Kidney (tissue), 14 donors: Measurements from ENCODE around the gene PARD6A. TPM values are rescaled to one million over a fixed set of nuclear protein-coding genes. Genes with fewer than 3 reads are reported as not detected.

ENCODE experiments used
- DNase-seq, 5 donors: peaks; one replicate each; pipeline ENCODE4 v3.0.0-alpha.2; 2013 to 2020
- FAIRE-seq: peaks from 2 replicates; lab custom pipeline; 2012; peaks lifted over from hg19 to GRCh38; lab: Jason Lieb, UNC
- H3K27ac ChIP-seq, 2 donors: one replicate each; pipeline ENCODE4 v1.7.0; 2013; ENCODE audit warnings: low read depth in 2 of 2, low read length in 2 of 2, inconsistent platforms in 1 of 2
- H3K27me3 ChIP-seq: one replicate; pipeline ENCODE4 v1.7.1; 2013; ENCODE audit warnings: low read length, inconsistent platforms; ENCODE audit not compliant: control insufficient read depth, insufficient read depth
- H3K36me3 ChIP-seq, 3 donors: one replicate each; pipeline versions ENCODE4 v1.7.0 to v1.7.1; 2013; ENCODE audit warnings: low read length in 3 of 3, control low read depth in 1 of 3, inconsistent platforms in 1 of 3; ENCODE audit not compliant: insufficient read depth in 3 of 3, control insufficient read depth in 2 of 3
- H3K4me1 ChIP-seq, 3 donors: one replicate each; pipeline versions ENCODE4 v1.7.0 to v1.7.1; 2013; ENCODE audit warnings: low read length in 3 of 3, inconsistent platforms in 1 of 3, low read depth in 1 of 3; ENCODE audit not compliant: control insufficient read depth in 2 of 3, insufficient read depth in 2 of 3
- H3K4me3 ChIP-seq, 3 donors: one replicate each; pipeline versions ENCODE4 v1.7.0 to v1.8.1; 2013; ENCODE audit warnings: low read length in 3 of 3, control low read depth in 1 of 3, inconsistent platforms in 1 of 3
- H3K9ac ChIP-seq, 3 donors: one replicate each; pipeline versions ENCODE4 v1.7.0 to v1.7.1; 2013; ENCODE audit warnings: low read length in 3 of 3, control low read depth in 1 of 3, inconsistent platforms in 1 of 3
- H3K9me3 ChIP-seq, 3 donors: one replicate each; pipeline versions ENCODE4 v1.7.0 to v1.7.1; 2013; ENCODE audit warnings: low read length in 3 of 3, control low read depth in 1 of 3, inconsistent platforms in 1 of 3; ENCODE audit not compliant: control insufficient read depth in 2 of 3, insufficient read depth in 1 of 3
- CTCF ChIP-seq: IDR thresholded peaks from 3 replicates; pipeline ENCODE4 v1.5.1; 2012; ENCODE audit warnings: mild to moderate bottlenecking, moderate library complexity, borderline replicate concordance; ENCODE audit not compliant: insufficient read depth; ENCODE audit errors: extremely low read depth
- intact Hi-C: fragments of 100-400 bp; cut with DNase I; formaldehyde crosslinking; loops from one replicate; pipeline ENCODE4 v1.11.1; 2022
- polyA plus RNA-seq: library from polyadenylated mRNA; stranded (reverse); fragments of 350-450 nt; fragmentation: Illumina TruSeq; extraction: RNeasy Lipid Tissue Mini Kit (QIAGEN cat#74804); gene quantifications from one replicate; pipeline ENCODE4 v1.2.3, GENCODE V29; 2014; ENCODE audit warnings: low read depth, low replicate concordance; ENCODE audit not compliant: insufficient read depth
- total RNA-seq: library from RNA; stranded (reverse); fragmentation: NEBNext Ultra II Directional; extraction: Animal tissue kit (Norgen Biotek cat#: 25700); gene quantifications from one replicate; pipeline ENCODE4 v1.2.1, GENCODE V29; 2021
- donor health status: control.
- donor health status: control.
- donor health status: control.
- donor health status: control.
- donor health status: control.
- donor health status: DM: yes; HTN: yes; CAD: no.
- donor health status: Normal renal cell carcinoma (clear cell type).

Gene PARD6A
- total and polyA plus RNA-seq, 2 donors from 2014 or later, result 6.1 to 17.1 TPM

- DNase-seq (peak in 3 of 5 donors; percentile 42 to 79 (median 76)), FAIRE-seq (no peak)
- no peaks in the 10 kb centered on the region for H3K36me3 ChIP-seq
- H3K4me3 ChIP-seq, result no peak overlapping the region
- H3K27ac ChIP-seq, result no peak overlapping the region
- no peak overlapping the region for H3K9ac ChIP-seq
- no peak for TF ChIP-seq CTCF
- intact Hi-C loops, result no loop called here
- H3K27me3 ChIP-seq, result peaks cover 19% of the 10 kb centered on the region
- no peaks in the 10 kb centered on the region for H3K9me3 ChIP-seq
- H3K4me1 ChIP-seq, result peaks cover 0 to 7% (median 4%) of the 10 kb centered on the region in 3 donors
Observed at GRCh38 chr16:67653128-67653788, 7.5 kb upstream of the PARD6A start.

GRCh38 chr16:67653789-67654402 lies 6.9 kb upstream of the PARD6A start:
- H3K27ac ChIP-seq, result no peak overlapping the region
- no peaks in the 10 kb centered on the region for H3K9me3 ChIP-seq
- DNase-seq (peak in 1 of 5 donors; percentile 62), FAIRE-seq (no peak)
- H3K4me3 ChIP-seq, result no peak overlapping the region
- H3K36me3 ChIP-seq, result no peaks in the 10 kb centered on the region
- no peak overlapping the region for H3K9ac ChIP-seq
- H3K27me3 ChIP-seq, result peaks cover 19% of the 10 kb centered on the region
- TF ChIP-seq CTCF, result no peak
- intact Hi-C loops, result no loop called here
- peaks cover 0 to 9% (median 4%) of the 10 kb centered on the region in 3 donors for H3K4me1 ChIP-seq

GRCh38 chr16:67654403-67654911 lies 6.3 kb upstream of the PARD6A start:
- no peak overlapping the region for H3K4me3 ChIP-seq
- TF ChIP-seq CTCF, result no peak
- H3K4me1 ChIP-seq, result peaks cover 0 to 15% (median 7%) of the 10 kb centered on the region in 3 donors
- FAIRE-seq (no peak), DNase-seq (peak in 1 of 5 donors; percentile 75)
- intact Hi-C loops, result no loop called here
- no peak overlapping the region for H3K27ac ChIP-seq
- H3K9ac ChIP-seq, result no peak overlapping the region
- H3K36me3 ChIP-seq, result no peaks in the 10 kb centered on the region
- H3K27me3 ChIP-seq, result peaks cover 16% of the 10 kb centered on the region
- H3K9me3 ChIP-seq, result no peaks in the 10 kb centered on the region
